Epithelial cell of esophagus (primary cell): ENCODE data around the gene LRRK1.

Source experiments
- DNase-seq: peaks from one replicate; pipeline ENCODE4 v3.0.0; 2010; ENCODE audit warnings: low read depth
- H3K4me3 ChIP-seq: 2 replicates; pipeline ENCODE4 v1.5.1; 2011; ENCODE audit warnings: mild to moderate bottlenecking, low read length, control low read depth
- TF ChIP-seq, protein P1 (sequence below): IDR thresholded peaks from 2 replicates; pipeline ENCODE4 v1.5.1; 2011; ENCODE audit warnings: low read depth, mild to moderate bottlenecking, low read length, control low read depth, inconsistent platforms; ENCODE audit not compliant: insufficient read depth; ENCODE audit errors: missing control alignments

LRRK1 gene

DNA sequence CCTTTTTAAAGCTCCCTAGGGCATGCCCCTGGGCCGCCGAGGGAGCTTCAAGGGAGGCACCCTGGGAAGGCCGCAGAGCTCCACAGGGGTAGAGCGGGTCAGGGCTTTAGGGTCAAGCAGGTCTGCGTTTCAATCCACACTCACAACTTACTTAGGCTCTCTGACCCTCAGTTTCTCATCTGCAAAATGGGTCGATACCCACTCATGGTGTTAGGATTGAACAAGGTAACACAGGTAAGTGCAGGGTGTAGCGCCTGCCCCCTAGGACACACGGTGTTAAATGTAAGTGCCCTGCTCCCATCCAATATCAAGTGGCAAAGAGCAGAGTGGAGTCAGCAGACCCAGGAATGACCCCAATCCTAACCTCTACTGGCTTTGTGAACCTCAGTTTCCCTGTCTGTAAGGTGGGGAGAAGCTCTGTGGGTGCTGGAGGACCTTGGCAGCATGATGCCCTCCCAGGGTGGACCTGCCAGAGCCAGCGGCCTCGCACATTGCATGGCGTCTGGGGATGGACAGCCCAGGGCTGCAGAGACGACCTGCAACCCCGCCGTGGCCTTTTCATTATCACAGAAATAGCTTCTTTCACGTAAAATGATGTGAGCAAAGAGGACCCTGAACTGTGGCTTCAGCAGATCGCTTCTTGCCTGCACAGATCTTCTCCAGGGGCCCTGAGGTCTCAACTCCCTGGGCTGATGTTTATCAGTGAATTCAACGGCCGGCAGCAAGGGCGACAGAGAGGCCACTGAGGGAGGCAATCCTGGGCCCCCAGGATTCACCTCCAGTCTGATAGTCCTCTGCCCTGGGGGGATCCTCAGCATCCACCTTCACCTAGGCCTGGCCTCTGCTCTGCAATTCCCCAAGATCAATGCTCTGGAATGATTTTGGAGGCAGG, 194.2 kb downstream of the LRRK1 start:
- no peak for DNase-seq
- H3K4me3 ChIP-seq = no peak overlapping the region
- TF ChIP-seq, protein P1, sequence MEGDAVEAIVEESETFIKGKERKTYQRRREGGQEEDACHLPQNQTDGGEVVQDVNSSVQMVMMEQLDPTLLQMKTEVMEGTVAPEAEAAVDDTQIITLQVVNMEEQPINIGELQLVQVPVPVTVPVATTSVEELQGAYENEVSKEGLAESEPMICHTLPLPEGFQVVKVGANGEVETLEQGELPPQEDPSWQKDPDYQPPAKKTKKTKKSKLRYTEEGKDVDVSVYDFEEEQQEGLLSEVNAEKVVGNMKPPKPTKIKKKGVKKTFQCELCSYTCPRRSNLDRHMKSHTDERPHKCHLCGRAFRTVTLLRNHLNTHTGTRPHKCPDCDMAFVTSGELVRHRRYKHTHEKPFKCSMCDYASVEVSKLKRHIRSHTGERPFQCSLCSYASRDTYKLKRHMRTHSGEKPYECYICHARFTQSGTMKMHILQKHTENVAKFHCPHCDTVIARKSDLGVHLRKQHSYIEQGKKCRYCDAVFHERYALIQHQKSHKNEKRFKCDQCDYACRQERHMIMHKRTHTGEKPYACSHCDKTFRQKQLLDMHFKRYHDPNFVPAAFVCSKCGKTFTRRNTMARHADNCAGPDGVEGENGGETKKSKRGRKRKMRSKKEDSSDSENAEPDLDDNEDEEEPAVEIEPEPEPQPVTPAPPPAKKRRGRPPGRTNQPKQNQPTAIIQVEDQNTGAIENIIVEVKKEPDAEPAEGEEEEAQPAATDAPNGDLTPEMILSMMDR = no peak

DNA sequence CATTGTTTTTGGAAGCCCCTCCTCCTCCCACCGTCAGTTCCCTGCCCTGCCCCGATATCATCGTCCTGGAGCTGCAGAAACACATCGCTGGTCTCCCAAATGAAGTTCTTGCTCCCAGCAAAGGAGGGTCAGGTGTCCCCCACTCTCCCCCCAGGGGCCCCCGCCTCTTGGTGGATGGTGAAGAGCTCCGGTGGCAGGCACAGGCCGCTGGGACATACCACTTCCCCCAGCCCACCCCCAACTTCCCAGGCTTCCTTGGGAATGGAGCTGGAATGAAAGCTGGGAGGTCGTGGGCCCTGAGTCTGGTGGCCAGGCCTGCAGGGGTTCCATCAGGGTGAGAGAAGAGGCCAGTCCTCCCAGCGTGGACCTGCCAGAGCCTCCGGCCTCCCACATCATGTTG, 195.0 kb downstream of the LRRK1 start:
- TF ChIP-seq, protein P1 = no peak
- no peak for DNase-seq
- no peak overlapping the region for H3K4me3 ChIP-seq

DNA sequence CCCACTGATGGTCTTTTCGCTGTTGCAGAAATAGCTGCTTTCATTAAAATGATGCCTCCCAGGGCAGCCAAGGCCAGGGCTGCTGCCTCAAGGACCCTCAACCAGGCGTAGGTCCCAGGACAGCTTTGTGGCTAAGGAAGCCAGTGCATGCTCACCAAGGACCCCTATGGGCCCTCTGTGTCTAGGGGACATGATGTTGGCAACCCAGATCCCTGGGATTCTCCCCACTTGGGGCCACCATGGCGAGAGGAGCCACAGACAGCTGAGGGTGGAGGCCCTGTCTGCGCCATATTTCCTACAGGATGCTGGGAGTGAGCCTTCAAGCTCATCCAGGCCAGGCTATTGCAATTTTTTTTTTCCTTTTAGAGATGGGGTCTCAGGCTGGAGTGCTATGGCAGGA, 195.5 kb downstream of the LRRK1 start:
- DNase-seq = no peak
- no peak overlapping the region for H3K4me3 ChIP-seq
- TF ChIP-seq, protein P1 = no peak

DNA sequence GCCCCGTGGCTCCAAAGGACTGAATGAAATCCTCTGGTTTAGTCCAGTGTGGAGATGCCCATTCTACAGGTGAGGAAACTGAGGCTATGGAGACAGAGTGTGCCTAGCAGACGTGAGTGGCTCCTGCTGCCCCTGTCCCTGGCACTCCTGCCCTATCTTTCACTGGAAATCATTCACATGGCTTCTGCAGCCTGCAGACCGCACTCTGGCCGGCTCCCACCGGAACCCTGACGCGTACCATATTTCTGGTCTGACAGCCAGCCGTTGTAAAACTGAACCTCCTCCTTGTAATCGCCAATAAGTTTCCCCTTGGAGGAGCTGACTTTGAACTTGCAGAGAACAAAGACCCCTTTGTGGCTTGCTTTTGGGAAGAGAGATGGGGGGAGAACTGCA, 196.2 kb downstream of the LRRK1 start:
- DNase-seq = no peak
- TF ChIP-seq, protein P1 = no peak
- H3K4me3 ChIP-seq = no peak overlapping the region

DNA sequence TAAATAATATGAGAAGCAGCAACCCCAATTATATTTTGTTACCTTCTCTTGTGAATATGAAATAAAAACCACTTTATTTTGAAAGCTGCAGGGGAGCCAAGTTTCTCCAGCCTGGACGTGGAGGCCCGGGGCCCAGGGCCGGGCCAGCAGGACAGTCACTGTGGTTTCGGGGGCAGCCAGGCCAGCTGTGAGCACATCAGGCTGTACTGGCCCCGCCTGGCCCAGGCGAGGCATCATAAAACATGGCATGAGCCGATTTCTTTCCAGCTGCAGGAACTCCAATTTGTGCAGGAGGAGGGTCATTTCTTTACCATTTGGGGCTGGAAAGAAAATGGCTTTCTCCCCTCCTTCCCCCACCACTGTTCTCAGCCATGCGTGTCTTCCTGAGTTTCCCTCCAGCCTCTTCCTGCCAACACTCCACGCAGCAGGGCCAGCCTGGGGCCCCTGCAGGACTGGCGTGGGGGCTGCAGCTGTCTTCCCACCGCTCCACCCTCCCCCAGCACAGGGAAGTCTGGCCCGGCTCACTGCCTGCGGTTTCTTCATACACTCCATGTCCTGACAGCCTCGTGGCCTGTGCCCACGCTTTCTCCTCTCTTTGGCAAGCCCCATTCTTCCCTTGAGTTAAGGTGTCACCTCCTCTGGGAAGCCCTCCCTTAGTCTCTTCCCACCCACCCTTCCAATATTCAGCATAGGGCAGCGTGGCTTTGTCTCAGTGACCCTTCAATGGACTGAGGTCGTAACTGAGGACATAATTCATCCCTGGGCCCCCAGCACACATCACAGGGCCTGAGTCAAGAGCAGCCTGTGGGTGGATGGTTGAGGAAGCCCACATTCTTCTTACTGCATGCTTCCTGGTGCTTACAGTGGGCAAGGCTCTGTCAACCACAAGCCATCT, 196.9 kb downstream of the LRRK1 start:
- no peak for DNase-seq
- TF ChIP-seq, protein P1 = no peak
- H3K4me3 ChIP-seq = no peak overlapping the region

DNA sequence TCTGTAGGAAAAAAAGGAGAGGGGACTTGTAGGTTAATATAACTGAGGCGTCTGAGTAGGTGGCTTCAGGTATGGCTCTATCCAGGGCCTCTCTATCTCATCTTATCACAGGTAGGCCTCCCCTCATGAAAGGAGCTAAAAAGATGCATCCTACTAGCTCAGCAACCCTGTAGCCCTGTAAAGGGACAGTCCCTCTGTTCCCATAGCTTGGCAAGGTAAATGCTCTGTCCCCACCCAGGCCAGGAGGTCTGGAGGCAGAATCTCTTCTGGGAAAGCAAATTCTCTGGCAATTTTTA, 197.5 kb downstream of the LRRK1 start:
- DNase-seq = no peak
- TF ChIP-seq, protein P1 = no peak
- no peak overlapping the region for H3K4me3 ChIP-seq
